GM12801 (cell line): Measurements from ENCODE around the gene N4BP2L2.

Source experiments
- CTCF ChIP-seq: IDR thresholded peaks from one replicate; pipeline ENCODE4 v1.5.1; 2011; ENCODE audit warnings: control low read depth; ENCODE audit not compliant: insufficient read length; ENCODE audit errors: extremely low read depth

Gene N4BP2L2

GRCh38 chr13:32383836-32384618, 154.6 kb downstream of the N4BP2L2 start:
- no peak for TF ChIP-seq CTCF
